Panc1 (cell line): Measurements from ENCODE around the gene NSD2. TPM values are rescaled to one million over a fixed set of nuclear protein-coding genes. Genes with fewer than 3 reads are reported as not detected.

ENCODE experiments used
- ATAC-seq: fragments of 200-7000 bp; cut with Tn5 transposase; 2 replicates; pipeline ENCODE4 v1.9.1; 2020; ENCODE audit warnings: mild to moderate bottlenecking, moderate library complexity
- BruUV-seq: library from RNA; stranded (reverse); fragments of 400-500 nt; replicated peaks from 2 replicates; lab custom pipeline; 2021; lab: Mats Ljungman, UMichigan
- CTCF ChIA-PET: fragments of 300-600 bp; sonication (Branson Sonifier 250); formaldehyde crosslinking; loops from one replicate; lab custom pipeline; 2022; ENCODE audit warnings: antibody characterized with exemption; lab: Charles Lee
- POLR2A ChIA-PET: fragments of 300-600 bp; sonication (Branson Sonifier 250); formaldehyde crosslinking; loops from one replicate; lab custom pipeline; 2022; ENCODE audit warnings: antibody characterized with exemption; lab: Charles Lee
- DNase-seq: peaks from one replicate; pipeline ENCODE4 v3.0.0-alpha.2; 2010; ENCODE audit warnings: low read depth, low spot score
- H3K27ac ChIP-seq: 2 replicates; pipeline ENCODE4 v1.5.1; 2011; ENCODE audit warnings: mild to moderate bottlenecking, low read length, inconsistent platforms
- H3K27me3 ChIP-seq: fragments of 200-500 bp; sonication (Bioruptor generic); 2 replicates; pipeline ENCODE4 v1.6.0; 2014; ENCODE audit warnings: low read length, inconsistent platforms; ENCODE audit not compliant: control insufficient read depth, insufficient read depth
- H3K36me3 ChIP-seq: fragments of 200-500 bp; sonication (Bioruptor generic); 2 replicates; pipeline ENCODE4 v1.5.1; 2014; ENCODE audit warnings: inconsistent platforms, mild to moderate bottlenecking, low read length, moderate library complexity; ENCODE audit not compliant: control insufficient read depth, insufficient read depth
- H3K4me1 ChIP-seq: 2 replicates; pipeline ENCODE4 v1.5.1; 2011; ENCODE audit warnings: inconsistent platforms, mild to moderate bottlenecking, low read length, moderate library complexity; ENCODE audit not compliant: control insufficient read depth, insufficient read depth
- H3K4me3 ChIP-seq, 2 experiments: 2 replicates each; pipeline ENCODE4 v1.5.1; 2011 to 2012; ENCODE audit warnings: low read depth in 2 of 2, low read length in 2 of 2, mild to moderate bottlenecking in 2 of 2, inconsistent platforms in 1 of 2, moderate library complexity in 1 of 2
- H3K9me3 ChIP-seq: fragments of 200-500 bp; sonication (Bioruptor generic); 2 replicates; pipeline ENCODE4 v1.5.1; 2014; ENCODE audit warnings: low read depth, mild to moderate bottlenecking, inconsistent platforms, low read length, moderate library complexity; ENCODE audit not compliant: control insufficient read depth, insufficient read depth
- POLR2AphosphoS5 ChIP-seq: IDR thresholded peaks from 2 replicates; pipeline ENCODE4 v1.6.1; 2012; ENCODE audit warnings: mild to moderate bottlenecking, low read depth, low read length, moderate library complexity
- SIN3A ChIP-seq: IDR thresholded peaks from 2 replicates; pipeline ENCODE4 v1.6.1; 2012; ENCODE audit warnings: low read depth, mild to moderate bottlenecking, low read length, moderate library complexity, borderline replicate concordance; ENCODE audit not compliant: insufficient read depth
- TCF7L2 ChIP-seq: IDR thresholded peaks from 2 replicates; pipeline ENCODE4 v1.6.1; 2011; ENCODE audit warnings: mild to moderate bottlenecking, low read depth, low read length, inconsistent platforms
- in situ Hi-C: cut with HindIII; loops from 2 replicates; pipeline ENCODE4 v1.10.0; 2016; ENCODE audit warnings: low sequenced_read_pairs, low pct_unique_long_range_greater_than_20kb
- intact Hi-C: fragments of 100-400 bp; cut with micrococcal nuclease; formaldehyde crosslinking; loops from one replicate; pipeline ENCODE4 v1.10.0; 2022; ENCODE audit not compliant: unreplicated experiment
- total RNA-seq: library from RNA; stranded (reverse); gene quantifications from one replicate; pipeline ENCODE4 v1.2.1, GENCODE V29; 2021; ENCODE audit not compliant: unreplicated experiment
- TF ChIP-seq, protein P1 (sequence below), 2 experiments: IDR thresholded peaks; 2 replicates each; pipeline ENCODE4 v1.6.1; 2011 to 2012; ENCODE audit warnings: low read depth in 2 of 2, control low read depth in 1 of 2, low read length in 1 of 2, mild to moderate bottlenecking in 1 of 2, moderate library complexity in 1 of 2; ENCODE audit not compliant: insufficient read depth in 1 of 2
- TF ChIP-seq, protein P2 (sequence below): fragments of 450-650 bp; IDR thresholded peaks from 2 replicates; pipeline ENCODE4 v1.5.1; 2017; ENCODE audit warnings: mild to moderate bottlenecking

The NSD2 gene
- total RNA-seq, 1 experiment from 2014 or later: 116 TPM

DNA sequence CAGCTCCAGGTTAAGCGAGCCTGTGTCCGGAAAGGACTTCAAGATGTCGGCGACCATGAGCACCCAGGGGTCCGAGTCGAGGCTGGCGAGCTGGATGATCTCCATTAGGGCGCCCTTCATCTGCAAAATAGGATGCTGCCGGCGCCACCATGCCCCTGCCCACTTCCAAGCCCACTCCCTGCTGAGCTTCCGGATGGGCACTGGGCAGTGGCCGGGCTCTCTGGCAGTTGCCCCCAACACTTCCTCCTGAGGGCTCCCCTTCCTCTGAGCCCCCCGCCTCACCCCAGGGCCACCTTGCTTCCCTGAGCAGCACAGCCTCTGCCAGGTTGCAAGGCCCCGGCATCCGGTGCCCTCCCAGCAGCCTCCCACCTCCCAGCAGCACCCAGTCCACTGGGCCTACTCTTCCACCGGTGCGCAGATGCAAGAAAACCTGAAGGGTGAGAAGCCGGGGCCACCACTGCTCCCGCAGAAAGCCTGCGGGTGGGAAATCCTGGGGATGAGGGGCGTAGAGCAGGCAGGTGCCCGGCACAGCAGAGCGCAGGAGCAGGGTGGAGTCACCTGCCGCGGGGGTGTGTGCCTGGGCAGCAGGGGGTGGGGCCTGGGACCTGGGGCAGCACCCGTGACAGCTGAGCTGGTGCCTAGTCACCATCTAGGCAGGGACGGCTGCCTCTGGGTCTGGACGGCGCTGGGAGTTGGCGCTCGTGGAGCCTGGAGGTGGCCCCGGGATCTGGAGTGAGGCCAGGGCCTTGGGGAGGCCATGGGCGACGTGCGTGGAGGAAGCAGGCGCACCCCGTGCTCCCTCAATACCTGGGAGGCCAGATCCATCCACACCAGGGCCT is 120.6 kb downstream of the NSD2 start:
- ChIA-PET POLR2A (no interaction called here), CTCF (no interaction called here)
- Histone ChIP-seq H3K27ac (no peak overlapping the region), H3K4me3 (no peak overlapping the region), H3K9me3 (no peaks in the 10 kb centered on the region), H3K27me3 (no peaks in the 10 kb centered on the region), H3K36me3 (no peaks in the 10 kb centered on the region), H3K4me1 (no peaks in the 10 kb centered on the region)
- BruUV-seq: no TSS peak
- in situ Hi-C loops: no loop called here
- TF ChIP-seq SIN3A (no peak), POLR2AphosphoS5 (no peak), TCF7L2 (no peak)
- TF ChIP-seq, protein P1, sequence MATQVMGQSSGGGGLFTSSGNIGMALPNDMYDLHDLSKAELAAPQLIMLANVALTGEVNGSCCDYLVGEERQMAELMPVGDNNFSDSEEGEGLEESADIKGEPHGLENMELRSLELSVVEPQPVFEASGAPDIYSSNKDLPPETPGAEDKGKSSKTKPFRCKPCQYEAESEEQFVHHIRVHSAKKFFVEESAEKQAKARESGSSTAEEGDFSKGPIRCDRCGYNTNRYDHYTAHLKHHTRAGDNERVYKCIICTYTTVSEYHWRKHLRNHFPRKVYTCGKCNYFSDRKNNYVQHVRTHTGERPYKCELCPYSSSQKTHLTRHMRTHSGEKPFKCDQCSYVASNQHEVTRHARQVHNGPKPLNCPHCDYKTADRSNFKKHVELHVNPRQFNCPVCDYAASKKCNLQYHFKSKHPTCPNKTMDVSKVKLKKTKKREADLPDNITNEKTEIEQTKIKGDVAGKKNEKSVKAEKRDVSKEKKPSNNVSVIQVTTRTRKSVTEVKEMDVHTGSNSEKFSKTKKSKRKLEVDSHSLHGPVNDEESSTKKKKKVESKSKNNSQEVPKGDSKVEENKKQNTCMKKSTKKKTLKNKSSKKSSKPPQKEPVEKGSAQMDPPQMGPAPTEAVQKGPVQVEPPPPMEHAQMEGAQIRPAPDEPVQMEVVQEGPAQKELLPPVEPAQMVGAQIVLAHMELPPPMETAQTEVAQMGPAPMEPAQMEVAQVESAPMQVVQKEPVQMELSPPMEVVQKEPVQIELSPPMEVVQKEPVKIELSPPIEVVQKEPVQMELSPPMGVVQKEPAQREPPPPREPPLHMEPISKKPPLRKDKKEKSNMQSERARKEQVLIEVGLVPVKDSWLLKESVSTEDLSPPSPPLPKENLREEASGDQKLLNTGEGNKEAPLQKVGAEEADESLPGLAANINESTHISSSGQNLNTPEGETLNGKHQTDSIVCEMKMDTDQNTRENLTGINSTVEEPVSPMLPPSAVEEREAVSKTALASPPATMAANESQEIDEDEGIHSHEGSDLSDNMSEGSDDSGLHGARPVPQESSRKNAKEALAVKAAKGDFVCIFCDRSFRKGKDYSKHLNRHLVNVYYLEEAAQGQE (IDR thresholded peaks at IDR 0.05; ENCODE audit: insufficient read depth in 1 of 2, low read depth in 2 of 2, low read length in 1 of 2): no peak
- TF ChIP-seq, protein P2, sequence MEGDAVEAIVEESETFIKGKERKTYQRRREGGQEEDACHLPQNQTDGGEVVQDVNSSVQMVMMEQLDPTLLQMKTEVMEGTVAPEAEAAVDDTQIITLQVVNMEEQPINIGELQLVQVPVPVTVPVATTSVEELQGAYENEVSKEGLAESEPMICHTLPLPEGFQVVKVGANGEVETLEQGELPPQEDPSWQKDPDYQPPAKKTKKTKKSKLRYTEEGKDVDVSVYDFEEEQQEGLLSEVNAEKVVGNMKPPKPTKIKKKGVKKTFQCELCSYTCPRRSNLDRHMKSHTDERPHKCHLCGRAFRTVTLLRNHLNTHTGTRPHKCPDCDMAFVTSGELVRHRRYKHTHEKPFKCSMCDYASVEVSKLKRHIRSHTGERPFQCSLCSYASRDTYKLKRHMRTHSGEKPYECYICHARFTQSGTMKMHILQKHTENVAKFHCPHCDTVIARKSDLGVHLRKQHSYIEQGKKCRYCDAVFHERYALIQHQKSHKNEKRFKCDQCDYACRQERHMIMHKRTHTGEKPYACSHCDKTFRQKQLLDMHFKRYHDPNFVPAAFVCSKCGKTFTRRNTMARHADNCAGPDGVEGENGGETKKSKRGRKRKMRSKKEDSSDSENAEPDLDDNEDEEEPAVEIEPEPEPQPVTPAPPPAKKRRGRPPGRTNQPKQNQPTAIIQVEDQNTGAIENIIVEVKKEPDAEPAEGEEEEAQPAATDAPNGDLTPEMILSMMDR: no peak
- intact Hi-C loops: no loop called here
- DNase-seq: no peak
- peak; percentile 52 for ATAC-seq

DNA sequence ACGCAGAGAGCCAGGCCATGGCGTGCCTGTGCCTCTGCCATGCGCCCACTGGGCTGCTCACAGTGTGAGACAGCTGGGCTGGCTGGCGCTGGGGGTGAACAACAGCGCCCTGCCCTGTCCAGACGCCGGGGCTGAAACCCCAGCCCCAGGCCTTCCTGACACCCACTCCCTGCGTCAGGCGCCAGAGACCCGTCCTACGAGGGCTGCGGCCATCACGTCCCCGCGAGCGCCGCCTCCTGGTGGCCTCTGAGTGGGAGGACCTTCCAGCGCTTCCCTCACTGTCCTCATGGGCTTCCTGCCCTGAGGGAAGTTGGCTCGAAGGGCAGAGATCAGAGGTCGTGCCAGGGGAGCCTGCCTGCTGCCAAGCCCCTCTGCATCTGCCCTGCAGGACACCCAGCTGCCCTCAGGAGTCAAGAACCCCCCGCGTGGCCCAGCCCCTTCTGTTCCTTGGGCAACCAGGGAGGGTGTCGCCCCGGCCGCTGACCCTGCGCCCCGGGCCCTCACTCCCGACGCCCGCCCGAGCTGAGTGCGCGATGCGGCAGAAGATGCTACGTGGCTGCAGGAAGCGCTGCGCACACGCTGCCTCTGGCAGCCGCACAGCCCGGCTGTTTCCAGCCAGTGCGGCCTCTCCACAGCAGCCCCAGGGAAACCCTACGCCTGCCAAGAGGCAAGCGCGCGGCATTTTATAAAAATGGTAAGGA is 121.4 kb downstream of the NSD2 start:
- BruUV-seq: no TSS peak
- H3K4me1 ChIP-seq: no peaks in the 10 kb centered on the region
- peak; percentile 42; the same call in 1 of the 2 replicates for ATAC-seq
- intact Hi-C loops: no loop called here
- no peak overlapping the region for H3K4me3 ChIP-seq
- TF ChIP-seq SIN3A (no peak), POLR2AphosphoS5 (no peak), TCF7L2 (no peak)
- TF ChIP-seq, protein P2: no peak
- in situ Hi-C loops: no loop called here
- DNase-seq: no peak
- no peaks in the 10 kb centered on the region for H3K36me3 ChIP-seq
- H3K9me3 ChIP-seq: no peaks in the 10 kb centered on the region
- CTCF ChIA-PET: no interaction called here
- H3K27ac ChIP-seq: no peak overlapping the region
- POLR2A ChIA-PET: no interaction called here
- H3K27me3 ChIP-seq: no peaks in the 10 kb centered on the region
